Fibroblast of skin of left biceps (primary cell): Measurements from ENCODE around the gene PLXNA1.

Experiments
- DNase-seq, 2 experiments: peaks; one replicate each; pipeline ENCODE4 v3.0.0-alpha.2; 2013; ENCODE audit warnings: low read depth in 2 of 2

Gene PLXNA1

DNA sequence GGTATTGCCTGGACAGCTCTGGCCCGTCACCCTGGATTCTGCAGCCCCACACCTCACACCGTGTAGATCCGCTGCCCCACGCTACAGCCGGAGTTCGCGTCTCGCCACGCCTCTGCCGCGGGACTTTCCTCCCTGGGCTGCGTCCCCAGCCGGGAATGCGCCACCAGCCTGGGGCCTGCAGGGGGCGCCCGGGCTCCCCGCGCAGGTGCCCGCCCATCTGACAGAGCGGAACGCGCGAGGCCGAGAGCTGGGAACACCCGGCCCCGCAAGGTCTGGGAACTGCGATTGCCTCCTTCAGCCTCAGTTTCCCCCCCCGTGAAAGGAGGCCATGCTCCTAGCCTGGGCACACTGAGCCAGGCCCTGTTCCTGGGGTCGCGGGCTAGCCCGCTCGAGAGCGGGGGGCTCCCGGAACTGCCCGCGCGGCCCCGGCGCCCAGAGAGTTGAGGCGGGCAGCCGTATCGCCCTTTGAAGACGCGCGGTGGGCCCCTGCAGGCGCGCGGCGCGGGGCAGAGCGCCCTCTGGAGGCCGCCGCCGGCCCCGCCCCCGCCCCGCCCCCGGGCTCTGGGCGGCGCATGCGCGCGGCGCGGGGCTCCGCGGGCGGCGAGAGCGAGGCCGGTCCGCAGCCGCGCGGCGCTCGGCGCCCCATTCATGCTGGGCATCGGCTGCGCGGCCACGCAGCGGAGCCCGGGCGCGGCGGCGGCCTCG lies at the start of gene PLXNA1:
TSS of gene PLXNA1 (plus strand) at position 645 of the 705 bp plus-strand sequence. CDS start 5,479 bp downstream, outside the sequence.
- DNase-seq, result peak; percentile 44 to 50

DNA sequence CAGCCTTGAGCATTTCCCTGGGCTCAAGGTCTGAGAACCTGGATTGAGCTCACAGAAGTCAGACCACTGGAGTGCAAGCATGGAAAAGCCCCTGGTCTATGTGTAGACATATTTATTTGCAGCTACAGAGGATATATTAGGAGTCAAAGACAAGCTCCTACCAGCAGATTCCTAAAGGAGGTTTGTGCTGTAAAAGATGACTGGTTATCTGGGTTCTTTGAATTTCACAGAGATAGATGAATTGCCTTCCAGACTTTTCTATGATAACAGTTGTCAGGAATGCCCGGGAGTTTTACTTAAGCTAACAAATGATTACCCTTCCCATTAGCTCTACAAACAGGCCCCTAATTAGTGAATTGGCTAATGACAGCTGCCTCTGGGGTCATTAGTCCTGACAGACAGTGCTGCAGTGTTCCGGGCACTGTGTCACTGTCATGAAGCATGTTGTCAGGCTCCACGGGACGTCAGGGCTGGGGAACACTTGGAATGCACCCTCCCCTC lies 48.8 kb upstream of the PLXNA1 start:
- DNase-seq, result no peak

DNA sequence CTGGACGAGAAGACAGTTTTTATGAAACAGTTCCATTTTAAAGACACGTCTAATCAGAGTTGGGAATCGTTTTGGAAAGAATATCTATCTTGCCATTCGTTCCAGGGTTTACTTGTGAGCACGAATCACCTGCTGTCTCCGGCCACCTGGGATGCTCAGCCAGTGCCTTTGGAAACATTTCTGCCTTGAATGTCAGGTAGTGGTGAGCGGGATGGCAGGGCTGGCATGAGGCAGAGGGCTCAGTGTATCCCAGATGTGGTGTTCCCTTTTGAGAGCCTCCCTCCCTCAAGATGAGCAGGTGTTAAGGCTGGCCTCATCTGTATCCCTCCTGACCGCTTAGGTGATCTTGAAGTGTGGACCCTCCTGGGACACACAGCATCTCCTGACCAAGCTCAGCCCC lies 47.9 kb upstream of the PLXNA1 start:
- no peak for DNase-seq

DNA sequence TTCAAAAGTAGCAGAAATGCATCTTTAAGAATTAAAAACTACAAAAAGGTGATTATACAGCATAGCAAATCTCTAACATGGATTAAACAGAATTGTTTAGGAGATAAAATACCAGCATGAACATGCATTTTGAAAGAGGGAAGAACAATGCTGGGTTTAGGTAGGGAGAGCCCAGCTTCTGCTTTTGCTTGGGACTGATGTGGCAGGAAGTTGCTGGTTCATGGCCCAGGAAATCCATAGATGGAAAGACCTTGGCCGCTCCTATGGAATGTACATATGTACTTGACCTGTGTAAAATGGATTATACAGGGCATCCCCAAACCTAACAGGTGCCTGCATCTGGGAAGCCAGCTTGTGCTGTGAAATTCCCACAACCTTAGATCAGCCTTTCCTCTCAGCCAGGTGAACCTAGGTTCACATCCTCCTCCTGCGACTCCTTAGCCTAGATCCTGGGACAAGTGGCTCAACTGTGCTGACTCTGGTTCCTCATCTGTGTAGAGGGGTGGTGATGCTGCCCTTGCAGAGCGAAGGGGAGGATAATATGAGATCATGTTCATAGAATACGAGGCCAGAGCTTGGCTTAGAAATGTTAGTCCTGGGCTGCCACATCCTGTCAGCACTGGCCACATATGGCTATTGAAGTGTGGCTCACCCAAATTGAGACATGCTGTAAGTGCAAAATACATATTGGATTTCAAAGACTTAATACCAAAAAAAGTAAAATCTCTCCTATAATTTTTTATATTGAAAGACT lies 47.0 kb upstream of the PLXNA1 start:
- DNase-seq, result no peak

DNA sequence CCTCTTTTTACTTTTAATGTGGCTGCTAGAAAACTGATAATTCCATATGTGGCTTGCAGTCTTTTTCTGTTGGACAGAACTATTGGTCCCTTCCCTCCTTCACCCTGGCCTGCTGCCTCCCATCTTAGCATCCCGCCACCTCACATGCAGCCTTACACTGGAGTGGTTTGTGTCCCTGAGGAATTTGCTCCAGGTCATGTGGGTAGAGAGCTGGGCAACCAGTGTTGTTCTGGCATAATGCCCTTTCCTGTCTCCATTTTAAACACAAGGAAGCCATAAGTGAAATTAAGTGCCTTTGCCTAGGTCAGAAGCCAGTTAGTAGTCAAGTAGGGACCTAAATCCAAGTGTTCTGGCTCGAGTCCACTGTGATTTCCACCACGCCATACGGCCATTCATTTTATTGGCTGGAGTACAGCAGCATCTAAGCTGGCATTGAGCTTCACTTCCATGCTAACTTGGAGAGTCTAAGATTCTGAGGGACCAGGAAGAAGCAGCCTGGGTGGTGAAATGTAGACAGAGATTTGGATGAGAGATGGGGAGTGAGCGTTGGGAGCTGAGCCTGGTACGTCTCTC lies 46.0 kb upstream of the PLXNA1 start:
- no peak for DNase-seq

DNA sequence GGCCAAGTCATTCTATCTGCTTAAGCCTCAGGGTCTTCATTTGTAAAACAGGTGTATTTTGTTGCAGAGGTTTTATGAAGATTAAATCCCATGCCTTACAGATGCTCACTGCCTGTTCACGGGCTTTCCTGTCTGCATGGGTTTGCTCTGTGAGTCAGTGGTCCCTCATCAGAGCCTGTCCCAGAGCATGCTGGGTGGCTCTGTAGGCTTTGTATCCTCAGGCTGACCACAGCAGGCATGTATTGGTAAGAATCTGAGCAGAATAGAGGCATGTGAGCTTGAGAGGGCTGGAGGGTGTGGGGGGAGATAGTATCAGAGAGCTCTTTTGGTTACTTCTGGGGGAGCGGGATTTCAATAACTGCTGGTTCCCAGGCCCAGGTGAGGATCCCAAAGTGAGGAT lies 45.4 kb upstream of the PLXNA1 start:
- DNase-seq, result no peak

DNA sequence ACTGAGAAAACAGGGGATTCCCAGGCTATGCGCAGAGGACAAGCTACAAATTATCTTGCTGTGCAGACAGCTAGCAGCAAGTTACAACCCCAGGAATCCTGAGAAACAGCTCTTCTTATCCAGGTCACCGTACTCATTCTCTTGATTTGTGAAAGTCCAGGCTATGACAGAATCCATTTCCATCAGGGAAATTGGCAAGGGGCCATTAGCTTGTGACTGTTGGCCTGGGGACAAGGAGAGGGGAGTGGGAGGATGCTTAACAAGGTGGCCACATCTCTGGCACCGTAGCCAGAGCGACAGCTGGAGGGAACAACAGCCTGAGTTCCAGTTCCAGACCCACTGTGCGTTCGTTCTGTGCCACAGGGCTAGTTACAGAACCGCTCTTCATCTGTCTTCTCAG lies 44.9 kb upstream of the PLXNA1 start:
- DNase-seq, result no peak

DNA sequence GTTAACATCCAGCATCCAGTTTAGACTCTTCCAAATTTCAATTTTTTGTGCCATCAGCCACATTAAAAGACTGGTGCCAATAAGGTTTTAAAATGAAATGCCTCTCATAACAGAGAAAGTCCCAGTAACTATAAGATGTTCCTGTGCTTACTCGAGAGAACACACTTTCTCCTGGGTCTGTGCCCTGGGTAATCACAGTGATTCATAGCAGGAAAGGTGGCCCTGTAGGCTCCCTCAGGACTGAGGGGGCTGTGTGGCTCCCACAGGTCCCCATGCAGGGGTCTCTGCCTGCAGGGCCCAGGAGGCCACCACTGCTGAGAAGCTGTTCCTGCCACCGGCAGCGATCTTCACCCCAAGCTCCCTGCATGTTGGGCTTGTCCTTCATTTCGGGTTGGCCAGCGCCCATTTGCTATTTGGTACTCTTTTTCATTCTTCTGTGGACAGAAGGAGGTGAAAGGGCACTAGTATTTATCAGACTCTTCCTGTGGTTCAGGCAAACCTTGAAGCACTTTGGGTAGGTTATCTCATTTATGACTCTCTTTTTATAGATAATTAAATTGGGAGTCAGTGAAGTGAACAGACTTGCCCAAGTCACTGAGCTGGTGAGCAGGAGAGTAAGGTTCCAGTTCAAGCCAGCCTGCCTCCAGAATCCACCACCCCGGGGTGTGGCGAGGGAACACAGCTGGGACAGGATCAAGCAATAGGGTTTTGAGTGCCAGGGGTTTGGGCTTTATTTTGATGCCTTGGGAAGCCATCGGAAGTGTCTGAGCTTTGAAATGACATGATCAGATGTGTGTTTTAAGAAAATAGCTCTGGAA lies 44.2 kb upstream of the PLXNA1 start:
- DNase-seq, result no peak

DNA sequence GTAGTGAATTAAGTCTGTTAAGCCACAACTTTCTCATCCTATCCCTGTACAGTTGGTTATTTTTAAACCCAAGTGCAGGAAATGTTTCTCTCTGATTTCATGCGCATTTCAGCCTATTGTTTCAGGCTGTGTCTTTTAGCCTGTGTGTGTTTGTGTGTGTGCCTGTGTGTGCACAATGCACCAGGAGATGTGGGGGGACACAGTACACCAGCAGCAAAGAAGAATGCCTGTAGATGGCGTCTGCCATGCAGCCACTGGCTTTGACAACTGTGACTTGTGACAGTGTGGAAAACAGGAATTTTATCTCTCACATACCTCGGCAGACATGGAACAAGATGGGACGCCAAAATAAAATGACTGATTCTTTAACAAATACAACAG lies 43.6 kb upstream of the PLXNA1 start:
- DNase-seq, result no peak

DNA sequence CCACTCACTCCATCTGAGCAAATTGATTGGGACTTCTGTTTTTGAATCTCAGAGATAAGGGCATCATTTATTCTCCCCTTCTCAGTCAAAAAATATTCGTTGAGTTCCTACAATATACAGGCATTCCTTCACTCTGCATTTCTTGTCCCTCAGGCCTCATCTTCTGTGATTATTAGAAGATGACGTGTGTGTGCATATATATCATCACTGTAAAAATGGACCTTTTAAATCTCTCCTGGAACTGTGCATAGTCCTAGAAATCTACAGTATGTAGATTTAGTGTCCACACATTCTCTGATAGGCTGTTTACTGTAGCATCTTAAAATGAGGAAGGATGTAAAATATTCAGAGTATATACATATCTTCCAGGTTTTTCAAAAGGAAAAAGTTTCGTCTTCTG lies 43.2 kb upstream of the PLXNA1 start:
- DNase-seq, result no peak

DNA sequence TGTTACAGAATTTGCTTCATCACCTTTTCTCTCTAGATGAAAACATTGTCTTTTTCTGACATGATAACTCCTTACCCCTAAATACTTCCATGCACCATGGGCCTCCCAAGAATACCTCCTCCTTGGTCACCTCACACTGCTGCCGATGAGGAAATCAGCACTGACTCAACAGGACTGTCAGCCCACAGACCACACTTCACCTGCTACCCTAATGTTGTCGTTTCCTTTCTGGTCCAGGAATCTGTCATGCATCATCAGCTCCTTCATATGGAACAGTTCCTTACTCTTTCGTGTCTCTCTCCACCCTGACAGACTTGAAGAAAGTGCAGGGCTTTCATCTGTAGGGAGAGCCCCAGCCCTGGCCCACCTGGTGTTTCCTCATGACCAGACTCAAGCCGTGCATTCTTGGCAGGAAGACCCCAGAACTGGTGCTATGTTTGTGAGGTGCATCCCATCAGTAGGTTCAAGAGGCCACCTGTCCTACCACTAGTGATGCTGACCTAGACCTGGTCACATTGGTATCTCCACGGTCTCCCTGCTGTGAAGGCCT lies 41.1 kb upstream of the PLXNA1 start:
- DNase-seq, result no peak

DNA sequence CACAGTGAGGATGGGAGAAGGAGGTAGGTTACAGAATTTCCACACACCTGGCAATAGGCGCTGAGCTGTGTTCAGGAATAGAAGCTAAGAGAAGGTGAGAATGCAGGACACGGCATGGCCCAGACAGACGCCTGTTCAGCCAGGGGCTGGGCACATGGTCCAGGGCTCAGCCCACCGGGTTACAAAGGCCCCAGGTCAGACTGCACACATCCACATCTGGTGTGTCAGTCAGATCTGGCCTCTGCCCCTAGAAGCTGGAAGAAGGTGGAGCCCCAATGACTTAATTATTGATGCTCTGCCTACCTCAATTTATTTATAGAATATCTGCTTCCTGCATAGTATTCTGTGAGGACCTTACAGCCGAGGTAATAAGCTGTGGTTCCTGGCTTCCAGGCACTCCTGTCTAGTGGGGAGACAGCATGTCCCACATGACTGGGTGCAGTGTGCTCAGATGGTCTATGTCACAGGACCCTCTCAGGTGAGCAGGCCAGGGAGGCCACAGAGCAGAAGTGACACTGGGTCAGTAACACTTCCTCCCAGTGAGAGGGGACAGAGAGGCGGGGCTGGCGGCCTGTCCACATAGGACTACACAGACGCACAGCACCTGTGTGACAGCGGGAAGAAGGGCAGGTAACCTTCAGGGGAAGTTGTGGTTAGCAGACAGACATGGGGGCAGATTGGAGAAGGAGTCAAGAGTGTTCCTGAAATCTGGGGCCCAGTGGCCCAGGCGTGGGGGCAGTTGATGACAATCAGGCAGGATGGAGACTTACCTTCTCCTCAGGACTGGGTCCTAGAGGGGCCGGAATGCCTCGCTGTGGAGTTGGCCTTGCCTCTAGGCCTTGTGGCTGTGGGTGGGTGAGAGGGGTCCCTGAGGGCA lies 38.6 kb upstream of the PLXNA1 start:
- DNase-seq, result no peak

DNA sequence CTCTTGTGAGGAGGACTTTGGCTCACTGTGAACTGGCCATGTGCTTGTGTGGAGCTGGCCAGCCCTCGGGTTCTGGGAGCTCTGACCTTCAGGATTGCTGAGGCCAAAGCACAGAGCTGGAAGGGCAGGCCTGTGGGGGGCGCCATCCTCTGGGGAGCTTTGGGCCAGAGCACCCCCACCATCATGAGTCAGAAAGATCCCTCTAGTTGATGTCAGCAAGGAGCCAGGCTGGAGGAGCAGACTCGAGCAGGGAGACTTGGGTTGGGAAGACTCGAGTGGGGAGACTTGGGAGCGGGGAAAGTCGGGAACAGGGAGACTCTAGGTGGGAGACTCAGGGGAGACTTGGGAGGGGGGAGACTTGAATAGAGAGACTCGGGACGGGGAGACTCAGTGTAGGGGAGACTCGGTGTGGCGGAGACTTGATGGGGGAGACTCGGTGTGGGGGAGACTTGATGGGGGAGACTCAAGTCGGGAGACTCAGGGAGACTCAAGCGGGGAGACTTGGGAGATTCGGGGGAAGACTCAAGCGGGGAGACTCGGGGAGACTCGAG lies 37.7 kb upstream of the PLXNA1 start:
- no peak for DNase-seq

DNA sequence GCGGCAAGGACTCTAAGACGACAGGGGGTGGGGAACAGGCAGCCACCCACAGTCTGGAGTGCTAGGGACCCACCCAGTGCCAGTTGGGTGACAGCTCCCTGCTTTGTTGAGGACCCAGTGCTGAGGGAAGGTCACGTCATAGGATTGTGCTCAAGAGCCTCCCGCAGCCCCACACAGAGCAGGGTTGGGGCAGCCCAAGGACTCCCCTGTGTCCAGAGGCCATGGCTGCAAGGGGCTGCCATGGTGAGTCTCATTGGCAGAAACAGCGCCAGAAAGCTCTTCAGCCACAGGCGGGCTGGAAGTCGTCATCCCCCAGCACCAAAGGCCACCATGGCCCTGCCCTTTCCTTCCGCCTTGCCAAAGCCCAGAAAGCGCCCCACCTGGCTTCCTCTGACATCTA lies 37.0 kb upstream of the PLXNA1 start:
- DNase-seq, result no peak

DNA sequence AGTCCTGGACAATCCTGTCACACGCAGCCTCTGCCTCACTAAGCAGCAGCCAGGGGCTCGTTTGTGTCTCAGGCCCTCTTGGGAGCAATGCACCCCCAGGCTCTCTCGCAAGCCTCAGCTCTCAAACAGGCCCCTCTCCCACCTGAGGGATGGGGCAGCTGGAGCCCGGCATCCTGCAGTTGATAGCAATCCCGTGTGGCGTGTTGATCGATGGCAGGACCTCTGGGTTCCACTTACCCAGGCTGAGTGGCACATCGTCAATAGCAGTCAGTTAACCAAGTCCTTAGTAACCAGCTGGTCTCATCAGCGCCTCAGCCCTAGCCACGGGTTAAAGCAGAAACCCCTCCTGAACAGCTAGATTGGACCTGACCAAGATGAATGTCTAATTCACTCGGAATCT lies 36.5 kb upstream of the PLXNA1 start:
- no peak for DNase-seq

DNA sequence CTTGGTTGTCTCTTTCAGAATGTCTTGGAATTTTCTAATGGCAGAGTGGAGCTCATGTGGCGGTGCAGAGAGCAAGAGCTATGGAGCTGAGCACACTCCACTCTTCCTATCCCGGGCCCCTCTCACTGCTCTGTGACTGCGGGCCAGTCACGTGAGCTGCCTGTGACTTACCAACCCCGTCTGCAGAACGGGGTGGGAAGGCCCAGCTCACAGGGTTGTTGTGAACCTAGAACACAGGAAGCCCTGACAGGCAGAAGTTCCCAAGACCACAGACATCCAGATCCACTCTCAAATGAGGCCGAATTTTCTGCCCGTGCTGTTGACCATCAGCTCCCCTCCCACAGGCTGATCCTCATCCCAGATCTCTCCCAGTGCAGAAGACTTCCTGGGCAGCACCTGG lies 35.5 kb upstream of the PLXNA1 start:
- DNase-seq, result no peak

DNA sequence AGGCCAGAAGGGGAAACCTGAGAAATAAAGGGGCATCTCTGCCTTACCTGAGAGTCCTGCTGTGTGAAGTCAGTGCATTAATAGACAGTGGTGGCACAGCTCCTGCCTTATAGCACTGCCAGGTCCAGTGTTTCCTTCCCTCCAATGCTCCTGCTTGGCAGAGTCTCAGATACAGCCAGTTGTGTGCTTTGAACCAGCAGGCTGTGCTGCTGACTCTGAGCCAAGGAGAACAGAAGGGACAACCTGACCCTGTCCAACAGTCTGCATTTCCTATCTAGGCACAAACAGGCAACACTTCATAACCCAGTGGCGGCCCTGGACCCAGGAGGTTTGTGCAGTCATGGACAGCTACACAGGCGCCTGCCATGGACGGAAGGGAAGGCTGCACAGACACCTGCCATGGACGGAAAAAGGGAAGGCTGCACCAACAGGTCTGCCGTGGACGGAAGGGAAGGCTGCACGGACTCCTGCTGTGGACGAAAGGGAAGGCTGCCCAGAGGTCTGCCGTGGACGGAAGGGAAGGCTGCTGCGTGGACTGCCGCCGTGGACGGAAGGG lies 33.9 kb upstream of the PLXNA1 start:
- DNase-seq, result no peak

DNA sequence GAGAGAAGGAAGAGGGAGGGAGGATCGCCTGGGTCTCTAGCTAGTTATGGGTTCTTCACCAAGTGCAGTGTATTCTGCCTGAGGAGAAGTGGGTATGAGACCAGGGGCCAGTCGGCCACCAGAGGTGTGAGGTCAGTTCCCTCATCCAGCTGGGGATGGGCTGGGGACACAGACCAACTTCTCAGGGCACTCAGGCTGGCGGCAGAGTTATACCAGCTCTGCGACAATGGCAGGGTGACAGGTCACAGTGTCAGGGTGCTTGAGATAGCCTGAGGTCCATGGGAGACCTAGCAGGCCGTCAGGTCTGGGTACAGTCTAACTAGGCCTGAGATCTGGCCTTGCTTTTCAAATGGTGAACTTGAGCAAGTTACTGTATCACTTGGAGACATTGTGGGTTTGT lies 31.4 kb upstream of the PLXNA1 start:
- no peak for DNase-seq

DNA sequence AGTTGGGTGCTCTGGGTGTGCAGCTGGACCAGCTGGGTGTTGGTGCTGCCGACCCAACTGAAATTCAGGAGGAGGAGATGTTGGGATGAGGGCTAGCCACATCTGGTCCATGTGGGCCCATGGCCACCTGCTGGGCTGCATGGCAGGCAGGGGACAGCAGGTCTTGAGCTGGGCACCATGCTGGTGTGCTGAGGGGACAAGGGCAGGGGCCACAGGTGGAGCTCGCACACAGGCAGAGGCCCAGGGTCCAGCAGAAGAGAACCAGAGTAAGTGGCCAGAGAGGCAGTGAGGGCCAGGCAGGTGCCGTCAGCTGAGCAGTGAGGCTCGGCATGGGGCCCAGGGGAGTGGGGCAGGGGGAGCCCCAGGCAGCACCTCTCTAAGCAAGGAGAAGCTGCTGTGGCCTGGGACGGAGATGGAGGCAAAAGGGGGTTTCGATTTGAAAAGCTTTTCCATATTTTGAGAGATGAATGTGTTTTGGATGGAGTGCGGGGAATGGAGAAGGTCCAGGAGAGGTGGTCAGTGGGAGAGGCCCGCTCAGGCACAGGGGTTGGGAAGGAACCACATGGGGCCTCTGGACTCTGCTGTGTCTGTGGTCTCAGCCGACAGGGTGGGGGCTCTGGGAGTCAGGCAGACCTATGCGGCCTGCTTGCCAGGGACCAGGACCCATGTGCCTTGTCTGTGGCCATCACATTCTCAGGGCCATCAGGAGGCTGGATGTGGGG lies 30.5 kb upstream of the PLXNA1 start:
- no peak for DNase-seq
